ENCODE results near the gene MSRB1.

GRCh38 chr16:1908184-1908583, 34.8 kb downstream of the MSRB1 start:
- TF ChIP-seq CTCF (IDR thresholded peaks at IDR 0.05 in 2 of 3, conservative IDR thresholded peaks at IDR 0.05 in 1 of 3; ENCODE audit: borderline replicate concordance in 1 of 3, insufficient read depth in 1 of 3, low read depth in 2 of 3, low read length in 2 of 3) = no peak
- TF ChIP-seq SRF (IDR thresholded peaks at IDR 0.05; ENCODE audit: low read depth) = no peak

Data from HCT116 (cell line).